ENCODE measurements around the gene CHCT1. TPM values are rescaled to one million over a fixed set of nuclear protein-coding genes. Genes with fewer than 3 reads are reported as not detected.

CHCT1 gene
- total and polyA plus RNA-seq, 12 donors = 0.37 to 0.41 TPM; not detected in 10

DNA sequence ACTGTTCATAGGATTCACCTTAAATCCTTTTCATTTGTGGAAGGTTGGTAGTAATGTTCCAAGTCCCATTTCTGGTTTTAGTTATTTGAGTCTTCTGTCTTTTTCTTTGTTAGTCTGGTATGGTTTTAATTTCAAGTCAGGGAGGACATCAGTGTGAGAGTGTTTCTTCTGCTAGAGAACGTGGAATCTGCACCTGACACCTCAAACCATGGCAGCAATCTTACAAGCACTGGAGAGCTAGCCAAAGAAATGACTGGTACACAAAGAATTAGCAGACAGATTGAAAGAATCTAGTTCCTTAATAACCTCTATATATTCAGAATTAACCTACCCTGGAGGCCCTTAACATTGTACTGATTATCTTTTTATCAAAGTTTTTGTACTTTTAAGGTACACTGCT, 50.2 kb downstream of the CHCT1 start:
- Histone ChIP-seq H3K9me3 (replicated peaks in 1 of 3) (no peaks in the 10 kb centered on the region), H3K4me3 (no peak overlapping the region), H3K27me3 (no peaks in the 10 kb centered on the region), H3K4me1 (replicated peaks in 1 of 2) (peaks cover 34 to 41% of the 10 kb centered on the region in 2 donors), H3K27ac (no peak overlapping the region), H3K36me3 (replicated peaks in 1 of 2) (no peaks in the 10 kb centered on the region)
- WGBS, 4 donors = 93 to 100% (median 100%) methylated on average over 1 of the region's 1 CpG
- intact Hi-C loops (cut with DNase I) = loop anchor here in 1 of 2 donors (10.0 kb wide), 1 partner anchor 52 kb away; the partner anchor contains the start of gene APPBP2
- DNase-seq = no peak
- TF ChIP-seq POLR2A (IDR thresholded peaks at IDR 0.05) = no peak
- TF ChIP-seq, protein P1, sequence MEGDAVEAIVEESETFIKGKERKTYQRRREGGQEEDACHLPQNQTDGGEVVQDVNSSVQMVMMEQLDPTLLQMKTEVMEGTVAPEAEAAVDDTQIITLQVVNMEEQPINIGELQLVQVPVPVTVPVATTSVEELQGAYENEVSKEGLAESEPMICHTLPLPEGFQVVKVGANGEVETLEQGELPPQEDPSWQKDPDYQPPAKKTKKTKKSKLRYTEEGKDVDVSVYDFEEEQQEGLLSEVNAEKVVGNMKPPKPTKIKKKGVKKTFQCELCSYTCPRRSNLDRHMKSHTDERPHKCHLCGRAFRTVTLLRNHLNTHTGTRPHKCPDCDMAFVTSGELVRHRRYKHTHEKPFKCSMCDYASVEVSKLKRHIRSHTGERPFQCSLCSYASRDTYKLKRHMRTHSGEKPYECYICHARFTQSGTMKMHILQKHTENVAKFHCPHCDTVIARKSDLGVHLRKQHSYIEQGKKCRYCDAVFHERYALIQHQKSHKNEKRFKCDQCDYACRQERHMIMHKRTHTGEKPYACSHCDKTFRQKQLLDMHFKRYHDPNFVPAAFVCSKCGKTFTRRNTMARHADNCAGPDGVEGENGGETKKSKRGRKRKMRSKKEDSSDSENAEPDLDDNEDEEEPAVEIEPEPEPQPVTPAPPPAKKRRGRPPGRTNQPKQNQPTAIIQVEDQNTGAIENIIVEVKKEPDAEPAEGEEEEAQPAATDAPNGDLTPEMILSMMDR (IDR thresholded peaks at IDR 0.05) = no peak

DNA sequence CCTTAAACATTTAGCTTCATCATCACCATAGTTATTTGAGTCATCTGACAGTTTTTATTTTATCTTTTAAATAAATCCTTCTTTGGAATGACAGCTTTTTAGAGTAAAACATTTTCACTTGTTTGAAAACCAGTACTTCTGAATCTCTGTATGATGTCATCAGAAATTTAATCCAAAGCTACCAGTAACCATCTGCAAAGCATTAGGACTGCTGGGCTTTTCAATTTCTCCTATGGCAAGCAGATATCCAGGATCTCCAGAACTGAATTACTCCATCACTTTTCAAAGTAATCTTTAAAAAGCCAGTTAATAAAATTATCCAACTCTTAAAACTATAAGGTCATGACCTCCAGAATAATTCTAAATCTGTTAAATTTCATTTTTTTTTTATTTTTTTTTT, 51.5 kb downstream of the CHCT1 start:
- DNase-seq = no peak
- Histone ChIP-seq H3K4me1 (replicated peaks in 1 of 2) (peaks cover 22 to 34% of the 10 kb centered on the region in 2 donors), H3K36me3 (replicated peaks in 1 of 2) (peaks cover 0 to 7% of the 10 kb centered on the region in 2 donors), H3K9me3 (replicated peaks in 1 of 3) (no peaks in the 10 kb centered on the region), H3K27me3 (no peaks in the 10 kb centered on the region), H3K27ac (no peak overlapping the region), H3K4me3 (no peak overlapping the region)
- intact Hi-C loops (cut with DNase I) = loop anchor here in 1 of 2 donors (10.0 kb wide), 1 partner anchor 51 kb away; the partner anchor contains the start of gene APPBP2
- TF ChIP-seq, protein P1 (IDR thresholded peaks at IDR 0.05) = no peak
- no peak for TF ChIP-seq POLR2A (IDR thresholded peaks at IDR 0.05)

Other genes with a start within 250 kb of the CHCT1 start
- 10 to 100 TPM; 36.2 to 99.3 (median 58.0) TPM for gene USP32, start 30.4 kb upstream of the CHCT1 start, total RNA-seq
- 10 to 100 TPM; 22.0 to 57.8 (median 22.7) TPM for gene USP32, start 30.4 kb upstream of the CHCT1 start, polyA plus RNA-seq
- gene APPBP2, start 103.8 kb downstream of the CHCT1 start, total RNA-seq = 10 to 100 TPM; 18.8 to 63.4 (median 47.3) TPM
- gene APPBP2, start 103.8 kb downstream of the CHCT1 start, polyA plus RNA-seq = 10 to 100 TPM in 1 of 3 donors, 1 to 10 TPM in 2; 5.5 to 36.8 (median 6.8) TPM
- gene PPM1D, start 177.7 kb downstream of the CHCT1 start, total RNA-seq = 10 to 100 TPM in 5 of 9 donors, 1 to 10 TPM in 4; 3.4 to 16.3 (median 10.6) TPM
- 1 to 10 TPM; 3.4 to 8.5 (median 3.7) TPM for gene PPM1D, start 177.7 kb downstream of the CHCT1 start, polyA plus RNA-seq